CD14-positive monocyte (primary cell): ENCODE results near the gene DNM2. TPM values are rescaled to one million over a fixed set of nuclear protein-coding genes. Genes with fewer than 3 reads are reported as not detected.

Experiments used
- DNase-seq, 3 donors: peaks; one replicate each; pipeline ENCODE4 v3.0.0-alpha.2; 2011 to 2022
- H2AFZ ChIP-seq: 2 replicates; pipeline ENCODE4 v1.6.0; 2012; ENCODE audit warnings: mild to moderate bottlenecking, low read depth, low read length, inconsistent platforms; ENCODE audit not compliant: insufficient read depth, poor library complexity, severe bottlenecking
- H3K27ac ChIP-seq, 2 donors: 1 replicate in 1 of 2; 2 replicates in 1 of 2; pipeline ENCODE4 v1.5.1; 2012 to 2013; ENCODE audit warnings: low read length in 2 of 2, control low read depth in 1 of 2, inconsistent platforms in 1 of 2, low read depth in 1 of 2, mild to moderate bottlenecking in 1 of 2
- H3K27me3 ChIP-seq, 2 donors: one replicate each; pipeline versions ENCODE4 v1.6.0 to v1.6.1; 2011 to 2013; ENCODE audit warnings: low read length in 2 of 2; ENCODE audit not compliant: control insufficient read depth in 2 of 2, insufficient read depth in 2 of 2
- H3K36me3 ChIP-seq, 2 donors: replicated peaks in 1 of 2; 1 replicate in 1 of 2; 2 replicates in 1 of 2; pipeline versions ENCODE4 v1.5.1 to v1.6.1; 2012 to 2013; ENCODE audit warnings: low read length in 2 of 2, control low read depth in 1 of 2, inconsistent platforms in 1 of 2, mild to moderate bottlenecking in 1 of 2; ENCODE audit not compliant: insufficient read depth in 2 of 2, control insufficient read depth in 1 of 2
- H3K4me1 ChIP-seq, 2 donors: 1 replicate in 1 of 2; 2 replicates in 1 of 2; pipeline versions ENCODE4 v1.5.1 to v1.6.1; 2012 to 2013; ENCODE audit warnings: low read length in 2 of 2, control low read depth in 1 of 2, inconsistent platforms in 1 of 2, mild to moderate bottlenecking in 1 of 2, moderate library complexity in 1 of 2; ENCODE audit not compliant: insufficient read depth in 2 of 2, control insufficient read depth in 1 of 2
- H3K4me2 ChIP-seq: replicated peaks from 2 replicates; pipeline ENCODE3; 2012; ENCODE audit warnings: low read length, moderate library complexity, mild to moderate bottlenecking; ENCODE audit not compliant: poor library complexity, severe bottlenecking; ENCODE audit errors: extremely low read depth
- H3K4me3 ChIP-seq, 3 experiments: fragments of 200-600 bp in 1 of 3; sonication (generic) in 1 of 3; replicated peaks in 1 of 3; 1 replicate in 2 of 3; 2 replicates in 1 of 3; pipeline ENCODE4 v1.5.1; 2011 to 2013; ENCODE audit warnings: low read length in 3 of 3, mild to moderate bottlenecking in 3 of 3, control low read depth in 2 of 3, low read depth in 2 of 3, inconsistent platforms in 1 of 3, moderate library complexity in 1 of 3
- H3K79me2 ChIP-seq: 2 replicates; pipeline ENCODE4 v1.6.0; 2012; ENCODE audit warnings: mild to moderate bottlenecking, control low read depth, inconsistent platforms, low read length, moderate library complexity; ENCODE audit not compliant: insufficient read depth
- H3K9ac ChIP-seq: 2 replicates; pipeline ENCODE4 v1.6.0; 2017; ENCODE audit warnings: low read length, mild to moderate bottlenecking; ENCODE audit not compliant: insufficient read depth, poor library complexity, severe bottlenecking
- H3K9me3 ChIP-seq, 2 donors: replicated peaks in 1 of 2; 1 replicate in 1 of 2; 2 replicates in 1 of 2; pipeline versions ENCODE4 v1.5.1 to v1.6.1; 2012 to 2013; ENCODE audit warnings: low read length in 2 of 2, control low read depth in 1 of 2; ENCODE audit not compliant: control insufficient read depth in 1 of 2, insufficient read depth in 1 of 2
- H4K20me1 ChIP-seq: 2 replicates; pipeline ENCODE4 v1.6.0; 2012; ENCODE audit warnings: mild to moderate bottlenecking, low read length, control low read depth, moderate library complexity; ENCODE audit not compliant: insufficient read depth
- H3K27ac Mint-ChIP-seq, 7 donors: one replicate each; pipeline ENCODE4 v1.8.0; 2020; ENCODE audit warnings: mild to moderate bottlenecking in 7 of 7, mixed read lengths in 7 of 7, moderate library complexity in 6 of 7, inconsistent platforms in 2 of 7
- H3K27me3 Mint-ChIP-seq, 3 donors: one replicate each; pipeline ENCODE4 v1.8.0; 2021 to 2022; ENCODE audit warnings: low read depth in 3 of 3, mild to moderate bottlenecking in 3 of 3, mixed read lengths in 3 of 3, moderate library complexity in 3 of 3, inconsistent platforms in 1 of 3
- H3K36me3 Mint-ChIP-seq, 2 donors: one replicate each; pipeline ENCODE4 v1.8.0; 2020; ENCODE audit warnings: mixed read lengths in 2 of 2, inconsistent platforms in 1 of 2, mild to moderate bottlenecking in 1 of 2
- H3K4me1 Mint-ChIP-seq: one replicate; pipeline ENCODE4 v1.8.0; 2020; ENCODE audit warnings: mild to moderate bottlenecking, mixed read lengths
- H3K4me3 Mint-ChIP-seq, 2 donors: one replicate each; pipeline ENCODE4 v1.8.0; 2020; ENCODE audit warnings: mild to moderate bottlenecking in 2 of 2, mixed read lengths in 2 of 2, moderate library complexity in 1 of 2
- H3K9me3 Mint-ChIP-seq, 7 donors: one replicate each; pipeline ENCODE4 v1.8.0; 2020 to 2022; ENCODE audit warnings: mixed read lengths in 7 of 7, mild to moderate bottlenecking in 6 of 7, moderate library complexity in 6 of 7, inconsistent platforms in 2 of 7
- CTCF ChIP-seq: fragments of 200-600 bp; IDR thresholded peaks from one replicate; pipeline ENCODE4 v1.8.0; 2022; ENCODE audit warnings: antibody characterized with exemption, mild to moderate bottlenecking
- WGBS: methylation state at CpG from one replicate; pipeline ENCODE4 v1.1.5; 2013; ENCODE audit warnings: missing lambda C conversion rate; ENCODE audit not compliant: insufficient coverage; 5-methylcytosine and 5-hydroxymethylcytosine counted together
- intact Hi-C, 2 donors: fragments of 100-400 bp; cut with micrococcal nuclease; formaldehyde crosslinking; loops; one replicate each; pipeline versions ENCODE4 v1.15.0 to v1.15.1; 2023
- polyA plus RNA-seq, 3 donors: library from polyadenylated mRNA; depleted of rRNA in 1 of 3; unstranded in 2 of 3; stranded (reverse) in 1 of 3; fragments of 300-500 nt in 2 of 3; fragments of >200 nt in 1 of 3; fragmentation: Illumina TruSeq in 2 of 3; gene quantifications; 1 replicate in 2 of 3; 2 replicates in 1 of 3; pipeline ENCODE4 v1.2.3, GENCODE V29; 2012 to 2021

The DNM2 gene
- polyA plus RNA-seq, 3 donors: 53.0 to 186 (median 69.5) TPM

DNA sequence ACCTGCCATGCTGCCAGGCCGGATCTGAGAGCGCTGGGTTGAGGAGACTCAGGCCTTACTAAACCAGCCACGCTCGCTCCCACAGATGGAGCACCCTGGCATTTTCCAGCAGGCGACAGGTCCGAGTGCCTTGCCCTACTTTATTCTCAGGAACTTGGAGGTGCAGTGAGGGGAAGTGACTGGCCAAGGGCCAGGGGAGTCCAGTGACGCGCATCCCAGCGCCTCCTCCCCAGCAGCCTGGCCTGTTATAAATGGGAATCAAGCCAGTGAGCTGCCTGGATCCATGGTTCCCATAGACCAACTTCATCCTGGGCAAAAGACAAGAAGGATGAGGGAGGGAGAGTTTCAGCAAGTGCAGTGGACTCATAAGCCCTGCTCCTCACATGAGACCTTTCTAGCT, 82.6 kb downstream of the DNM2 start:
- Histone ChIP-seq H3K4me3 (no peak overlapping the region), H3K9ac (no peak overlapping the region), H3K27me3 (no peaks in the 10 kb centered on the region), H3K4me2 (no peak overlapping the region), H3K79me2 (peaks cover 7% of the 10 kb centered on the region), H3K9me3 (no peaks in the 10 kb centered on the region), H3K27ac (peak overlapping the region in 1 of 2 donors; percentile 41), H3K36me3 (peaks cover 71 to 96% of the 10 kb centered on the region in 2 donors), H3K4me1 (peaks cover 9 to 17% of the 10 kb centered on the region in 2 donors), H2AFZ (no peak overlapping the region), H4K20me1 (peaks cover 9% of the 10 kb centered on the region)
- no peak for TF ChIP-seq CTCF
- H3K9me3 Mint-ChIP-seq: peaks cover 0 to 3% (median 0%) of the 10 kb centered on the region in 7 donors
- DNase-seq: no peak
- H3K4me3 Mint-ChIP-seq: no peak overlapping the region
- peak overlapping the region in 2 of 7 donors; percentile 31 to 46 for H3K27ac Mint-ChIP-seq
- intact Hi-C loops: no loop called here
- peaks cover 65 to 93% of the 10 kb centered on the region in 2 donors for H3K36me3 Mint-ChIP-seq
- no peaks in the 10 kb centered on the region for H3K27me3 Mint-ChIP-seq
- WGBS: 94% methylated on average over 9 of the region's 9 CpGs
- H3K4me1 Mint-ChIP-seq: peaks cover 19% of the 10 kb centered on the region

DNA sequence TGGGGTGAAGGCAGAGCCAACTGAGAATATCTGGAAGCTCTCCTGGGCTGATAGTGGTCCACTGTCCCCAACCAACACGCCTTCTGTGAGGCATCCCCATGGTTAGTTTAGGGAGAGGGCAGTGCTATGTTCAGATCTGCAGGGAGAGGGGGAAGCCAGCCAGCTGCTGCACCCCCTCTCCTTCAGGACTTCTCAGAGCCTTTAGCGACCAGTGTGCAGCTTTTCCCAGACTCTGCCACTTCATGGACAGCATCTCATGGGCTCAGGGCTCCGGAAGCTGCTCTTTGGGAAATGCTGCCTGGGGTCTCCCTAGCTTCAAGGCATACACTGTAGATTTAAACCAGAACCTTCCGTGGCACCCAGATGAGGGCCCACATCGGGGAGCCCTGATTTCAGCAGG, 84.6 kb downstream of the DNM2 start:
- Histone ChIP-seq H3K9me3 (no peaks in the 10 kb centered on the region), H4K20me1 (no peaks in the 10 kb centered on the region), H3K4me3 (no peak overlapping the region), H3K27ac (peak overlapping the region in 1 of 2 donors; percentile 34), H3K36me3 (peaks cover 51 to 80% of the 10 kb centered on the region in 2 donors), H3K27me3 (no peaks in the 10 kb centered on the region), H3K9ac (no peak overlapping the region), H3K79me2 (peaks cover 8% of the 10 kb centered on the region), H2AFZ (no peak overlapping the region), H3K4me2 (no peak overlapping the region), H3K4me1 (peaks cover 25 to 36% of the 10 kb centered on the region in 2 donors)
- no peak for DNase-seq
- Mint-ChIP-seq H3K27ac (peak overlapping the region in 5 of 7 donors; percentile 33 to 80 (median 50)), H3K9me3 (peaks cover 0 to 3% (median 0%) of the 10 kb centered on the region in 7 donors), H3K4me1 (peaks cover 27% of the 10 kb centered on the region), H3K27me3 (no peaks in the 10 kb centered on the region), H3K36me3 (peaks cover 54 to 77% of the 10 kb centered on the region in 2 donors), H3K4me3 (no peak overlapping the region)
- intact Hi-C loops: no loop called here
- TF ChIP-seq CTCF: no peak
- WGBS: 100% methylated on average over 4 of the region's 5 CpGs
